ENCODE measurements around the gene MAP7D3.
"Not testable (repeated sequence)": the region's sequence is repeated elsewhere in the genome, so short reads cannot be mapped to it uniquely, and the experiment has no call there.

The MAP7D3 gene, protein sequence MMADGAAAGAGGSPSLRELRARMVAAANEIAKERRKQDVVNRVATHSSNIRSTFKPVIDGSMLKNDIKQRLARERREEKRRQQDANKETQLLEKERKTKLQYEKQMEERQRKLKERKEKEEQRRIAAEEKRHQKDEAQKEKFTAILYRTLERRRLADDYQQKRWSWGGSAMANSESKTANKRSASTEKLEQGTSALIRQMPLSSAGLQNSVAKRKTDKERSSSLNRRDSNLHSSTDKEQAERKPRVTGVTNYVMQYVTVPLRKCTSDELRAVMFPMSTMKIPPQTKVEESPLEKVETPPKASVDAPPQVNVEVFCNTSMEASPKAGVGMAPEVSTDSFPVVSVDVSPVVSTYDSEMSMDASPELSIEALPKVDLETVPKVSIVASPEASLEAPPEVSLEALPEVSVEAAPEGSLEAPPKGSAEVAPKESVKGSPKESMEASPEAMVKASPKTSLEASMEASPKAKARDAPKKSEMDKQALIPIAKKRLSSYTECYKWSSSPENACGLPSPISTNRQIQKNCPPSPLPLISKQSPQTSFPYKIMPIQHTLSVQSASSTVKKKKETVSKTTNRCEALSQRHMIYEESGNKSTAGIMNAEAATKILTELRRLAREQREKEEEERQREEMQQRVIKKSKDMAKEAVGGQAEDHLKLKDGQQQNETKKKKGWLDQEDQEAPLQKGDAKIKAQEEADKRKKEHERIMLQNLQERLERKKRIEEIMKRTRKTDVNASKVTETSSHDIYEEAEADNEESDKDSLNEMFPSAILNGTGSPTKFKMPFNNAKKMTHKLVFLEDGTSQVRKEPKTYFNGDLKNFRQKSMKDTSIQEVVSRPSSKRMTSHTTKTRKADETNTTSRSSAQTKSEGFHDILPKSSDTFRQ

GRCh38 chrX:136251041-136251991, at the start of gene MAP7D3:
TSS of gene MAP7D3 (minus strand) at chrX:136251400. CDS start at chrX:136251358, 42 bp downstream.
- peak; percentile 74 for DNase-seq

DNA sequence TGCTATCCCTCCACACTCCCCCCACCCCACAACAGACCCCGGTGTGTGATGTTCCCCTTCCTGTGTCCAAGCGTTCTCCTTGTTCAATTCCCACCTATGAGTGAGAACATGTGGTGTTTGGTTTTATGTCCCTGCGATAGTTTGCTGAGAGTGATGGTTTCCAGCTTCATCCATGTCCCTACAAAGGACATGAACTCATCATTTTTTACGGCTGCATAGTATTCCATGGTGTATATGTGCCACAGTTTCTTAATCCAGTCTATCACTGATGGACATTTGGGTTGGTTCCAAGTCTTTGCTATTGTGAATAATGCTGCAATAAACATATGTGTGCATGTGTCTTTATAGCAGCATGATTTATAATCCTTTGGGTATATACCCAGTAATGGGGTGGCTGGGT, 49.5 kb upstream of the MAP7D3 start, which contains the start of gene ADGRG4:
TSS of gene ADGRG4 (plus strand) at position 243 of the 400 bp plus-strand sequence. CDS start 7,815 bp downstream, outside the sequence.
- not testable (repeated sequence) for DNase-seq

DNA sequence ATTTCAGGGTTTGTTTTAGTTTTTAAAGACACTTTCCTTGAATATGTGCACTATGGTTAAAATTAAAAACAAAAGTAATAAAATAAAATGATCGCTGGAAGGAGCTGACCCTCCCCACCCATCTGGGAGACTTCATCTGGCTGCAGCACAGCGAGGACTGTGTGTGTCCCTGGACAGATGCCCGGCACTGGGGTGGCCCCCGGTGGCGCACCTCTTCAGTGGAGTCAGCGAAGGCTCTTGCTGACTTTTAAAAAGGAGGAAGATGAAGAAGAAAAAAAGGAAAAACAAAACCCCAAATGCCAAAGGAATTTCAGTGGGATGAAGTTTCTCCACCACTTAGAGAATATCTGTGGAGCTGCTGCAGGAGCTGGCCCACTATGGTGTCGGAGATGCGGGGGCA, 44.2 kb upstream of the MAP7D3 start:
- DNase-seq: no peak

- no peak for DNase-seq
These were observed 41.5 kb upstream of the MAP7D3 start for GRCh38 chrX:136292656-136293055.

DNA sequence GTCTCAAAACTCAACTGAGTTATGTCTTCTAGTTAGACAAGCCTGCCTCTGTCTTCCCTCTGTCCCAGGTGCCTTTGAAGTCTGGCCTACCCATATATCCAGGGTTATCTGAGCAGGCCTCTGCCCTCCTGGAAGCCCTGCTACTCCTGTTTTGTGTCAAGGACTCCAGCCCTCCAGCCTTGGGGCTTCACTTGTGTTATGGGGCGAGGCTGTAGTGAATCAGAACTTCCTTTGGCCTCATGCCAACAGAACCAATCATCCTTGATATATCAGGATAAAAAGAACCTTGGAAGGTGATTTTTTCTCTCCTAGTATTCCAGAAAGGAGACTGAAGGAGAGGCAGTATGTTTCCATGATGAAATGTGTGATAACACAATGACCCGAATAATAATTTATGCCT, 40.6 kb upstream of the MAP7D3 start:
- DNase-seq: no peak

DNA sequence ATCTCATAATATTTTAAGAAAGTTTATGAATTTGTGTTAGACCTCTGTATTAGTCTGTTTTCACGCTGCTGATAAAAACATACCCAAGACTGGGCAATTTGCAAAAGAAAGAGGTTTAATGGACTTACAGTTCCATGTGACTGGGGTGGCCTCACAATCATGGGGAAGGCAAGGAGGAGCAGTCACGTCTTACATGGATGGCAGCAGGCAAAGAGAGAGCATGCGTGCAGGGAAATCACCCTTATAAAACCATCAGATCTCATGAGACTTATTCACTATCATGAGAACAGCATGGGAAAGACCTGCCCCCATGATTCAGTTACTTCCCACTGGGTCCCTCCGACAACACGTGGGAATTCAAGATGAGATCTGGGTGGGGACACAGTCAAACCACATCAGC, 35.2 kb upstream of the MAP7D3 start:
- DNase-seq: not testable (repeated sequence)

GRCh38 chrX:136275553-136275952, 24.4 kb upstream of the MAP7D3 start:
- DNase-seq: no peak

DNA sequence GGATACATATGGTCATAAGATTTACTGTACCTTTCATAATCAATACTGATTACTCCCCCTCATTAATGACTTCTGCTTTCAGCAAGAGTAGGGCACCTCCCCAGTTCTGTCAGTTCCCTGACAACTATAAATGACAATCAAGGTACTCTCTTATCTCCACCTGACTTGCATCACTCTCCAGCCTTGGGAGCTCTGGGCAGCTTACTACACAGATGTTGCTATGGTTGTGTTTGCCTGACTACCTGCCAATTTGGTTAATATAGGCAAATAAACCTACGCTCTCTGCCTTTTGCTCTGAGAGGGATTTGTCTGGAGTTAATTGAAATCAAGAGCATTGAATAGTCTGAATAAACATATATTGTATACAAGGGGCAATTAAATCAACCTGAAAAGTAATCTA, 22.8 kb upstream of the MAP7D3 start:
- DNase-seq: no peak

GRCh38 chrX:136272325-136272724, 21.1 kb upstream of the MAP7D3 start:
- DNase-seq: no peak

GRCh38 chrX:136271300-136271699, 20.1 kb upstream of the MAP7D3 start:
- DNase-seq: no peak

DNA sequence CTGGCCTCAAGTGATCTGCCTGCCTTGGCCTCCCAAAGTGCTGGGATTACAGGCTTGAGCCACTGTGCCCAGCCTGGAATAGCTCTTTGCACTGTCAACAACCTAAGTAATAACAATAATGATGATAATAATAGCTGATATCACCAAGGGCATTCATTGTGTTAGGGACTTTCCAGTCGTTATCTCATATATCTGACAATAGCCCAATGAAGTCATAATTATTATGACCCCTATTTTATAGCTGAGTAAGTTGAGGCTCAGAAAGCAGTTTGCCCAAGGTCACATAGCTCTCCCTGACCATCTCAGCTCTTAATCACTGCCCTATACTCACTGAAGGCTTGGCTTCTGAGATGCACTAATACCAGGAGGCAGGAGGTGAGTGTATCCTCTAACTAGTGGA, 18.7 kb upstream of the MAP7D3 start:
- DNase-seq: no peak

DNA sequence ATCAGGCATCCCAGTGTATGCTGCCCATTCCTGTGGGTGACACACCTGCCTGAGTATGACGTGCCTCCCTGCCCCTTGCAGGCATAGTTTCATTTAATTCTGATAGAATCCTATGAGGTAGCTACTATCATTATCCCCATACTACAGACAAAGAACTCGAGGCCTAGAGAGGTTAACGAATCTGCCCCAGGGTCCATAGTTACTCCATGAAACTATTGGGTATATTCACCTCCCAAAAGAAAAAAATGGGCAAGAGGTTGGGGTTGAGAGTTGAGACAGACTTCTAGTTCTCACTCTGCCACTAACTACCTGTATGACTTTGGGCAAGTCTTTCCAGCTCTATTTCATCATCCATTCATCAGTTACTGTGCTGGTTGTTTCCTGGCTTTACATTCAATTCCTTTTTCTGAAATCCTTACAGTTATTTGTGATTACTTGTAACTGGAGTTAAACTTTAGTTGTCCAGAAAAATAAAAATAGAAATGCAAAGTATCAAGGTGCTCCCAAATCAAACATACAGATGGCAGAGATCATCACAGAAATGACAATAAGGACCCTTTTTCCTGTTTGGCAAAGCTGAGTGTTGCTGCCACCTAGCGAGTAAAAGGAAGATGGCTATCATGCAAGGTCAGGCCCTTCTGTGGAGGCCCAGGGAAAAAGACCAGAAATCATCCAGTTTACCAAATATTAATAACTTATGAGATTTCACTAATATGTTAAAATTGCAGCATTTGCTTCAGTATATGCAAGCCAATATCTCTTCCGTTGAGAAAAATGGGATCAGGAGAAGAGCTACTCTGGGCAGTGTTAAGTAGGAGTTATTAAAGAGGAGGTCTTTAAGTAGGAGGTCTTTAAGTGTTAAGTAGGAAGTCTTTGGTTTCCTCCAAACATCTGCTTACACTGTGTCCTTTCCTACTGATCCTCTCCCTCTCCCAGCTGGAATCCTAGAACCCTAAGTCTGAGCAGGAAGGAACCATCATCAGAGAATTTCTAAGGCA, 17.1 kb upstream of the MAP7D3 start:
- DNase-seq: peak; percentile 24

- no peak for DNase-seq
These were observed 15.6 kb upstream of the MAP7D3 start for GRCh38 chrX:136266828-136267227.

- DNase-seq: no peak
These were observed 11.7 kb upstream of the MAP7D3 start for GRCh38 chrX:136262812-136263315.

DNA sequence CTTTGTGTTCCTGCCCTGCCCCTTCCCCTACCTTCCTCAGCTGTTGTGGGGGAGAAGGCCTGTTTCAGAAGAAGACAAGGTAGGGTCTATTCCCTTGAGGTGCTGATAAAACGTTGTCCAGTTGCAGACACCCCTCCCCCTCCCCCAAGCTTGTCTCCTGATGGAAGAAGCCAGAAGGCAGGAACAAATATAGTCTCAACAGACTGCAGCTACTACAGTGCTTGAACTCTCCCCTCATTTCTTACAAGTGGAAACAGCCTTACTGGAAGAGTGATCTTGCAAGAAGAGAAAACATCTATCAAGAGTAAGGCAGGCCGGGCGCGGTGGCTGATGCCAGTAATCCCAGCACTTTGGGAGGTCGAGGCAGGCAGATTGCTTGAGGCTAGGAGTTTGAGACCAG, 11.0 kb upstream of the MAP7D3 start:
- no peak for DNase-seq

DNA sequence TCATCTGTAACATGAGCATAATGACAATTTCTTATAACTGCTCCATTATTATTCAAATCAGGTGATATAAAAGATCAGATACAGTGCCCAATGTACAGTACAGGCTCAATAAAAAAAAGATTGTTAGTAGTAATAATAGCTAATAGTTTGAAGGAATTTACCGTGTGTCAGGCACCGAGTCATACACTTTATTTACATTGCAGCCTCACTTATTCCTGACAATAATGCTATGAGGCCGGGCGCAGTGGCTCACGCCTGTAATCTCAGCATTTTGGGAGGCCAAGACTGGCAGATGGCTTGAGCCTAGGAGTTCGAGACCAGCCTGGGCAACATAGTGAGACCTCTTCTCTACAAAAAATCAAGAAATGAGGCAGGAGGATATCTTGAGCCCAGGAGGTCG, 10.1 kb upstream of the MAP7D3 start:
- no peak for DNase-seq

DNA sequence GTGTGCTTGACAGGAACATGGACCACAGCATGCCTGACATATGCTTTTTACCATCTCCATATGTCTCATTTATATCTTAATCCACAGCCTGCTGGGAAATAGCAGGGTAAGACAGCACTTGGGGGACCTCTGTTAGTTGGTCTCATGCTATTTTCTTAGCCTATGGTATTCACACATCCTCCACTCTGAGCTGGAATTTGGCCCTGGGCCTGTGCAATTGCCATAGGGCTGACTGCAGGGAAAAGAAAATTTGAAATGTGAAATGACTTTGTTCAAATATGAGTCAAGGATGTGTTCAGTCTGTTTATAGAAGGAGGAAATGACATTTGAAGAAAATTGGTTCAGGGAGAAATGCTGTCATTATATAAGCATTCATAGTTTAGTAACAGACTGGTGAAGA, 9.6 kb upstream of the MAP7D3 start:
- no peak for DNase-seq

- DNase-seq: no peak
These were observed 8.3 kb upstream of the MAP7D3 start for GRCh38 chrX:136259543-136259942.

DNA sequence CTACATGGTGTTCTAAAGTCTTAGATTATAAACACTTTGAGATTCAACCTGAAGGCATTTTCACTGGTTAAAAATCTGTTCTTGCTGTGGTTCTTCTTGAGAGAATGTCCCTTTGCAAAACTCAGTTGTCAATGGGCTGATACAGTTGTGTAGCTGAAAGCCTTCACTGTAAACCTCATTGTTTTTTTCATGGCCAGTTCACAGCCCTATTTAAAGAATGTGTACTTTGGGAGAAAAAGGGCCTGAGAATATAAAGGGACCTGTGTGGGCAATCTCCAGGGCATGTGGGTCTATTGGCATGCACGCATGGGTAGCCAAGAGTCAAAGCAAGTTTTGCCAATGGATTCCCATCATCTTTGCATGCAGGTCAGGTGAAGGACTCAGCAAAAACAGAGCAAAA, 7.8 kb upstream of the MAP7D3 start:
- no peak for DNase-seq

- DNase-seq: no peak
These were observed 4.8 kb upstream of the MAP7D3 start for GRCh38 chrX:136256026-136256425.

GRCh38 chrX:136255541-136255940, 4.3 kb upstream of the MAP7D3 start:
- no peak for DNase-seq

Measured in CD4-positive, alpha-beta T cell treated with Interferon gamma for 1 hour (primary cell).